Measurements from ENCODE around the gene CPNE4.
A peak's percentile ranks its signal among the peaks of the same experiment; 100 is the strongest.

The CPNE4 gene

DNA sequence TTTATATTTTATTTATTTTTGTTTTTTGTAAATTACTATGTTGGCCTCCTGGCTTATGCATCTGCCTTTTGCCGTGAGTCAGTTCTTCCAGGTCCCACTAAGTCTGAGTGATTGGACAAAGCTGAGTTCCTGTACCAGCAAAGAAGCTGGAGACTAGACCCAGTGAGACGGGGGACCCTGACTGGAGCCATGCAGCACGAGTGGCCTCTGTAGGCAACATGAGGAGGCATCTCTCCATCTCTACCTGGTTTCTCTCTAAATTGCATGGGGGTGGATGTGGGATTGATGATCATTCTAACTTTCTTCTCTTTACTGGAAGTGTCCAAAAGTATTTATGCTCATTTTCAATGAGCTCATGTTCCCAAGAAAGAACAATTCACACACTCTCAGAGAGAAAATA, 376.7 kb downstream of the CPNE4 start:
- no peak overlapping the region for H3K4me3 ChIP-seq (ENCODE audit: control insufficient read depth, low read depth, low read length)
- peak; percentile 9 for TF ChIP-seq CTCF (conservative IDR thresholded peaks at IDR 0.05; ENCODE audit: control insufficient read depth, insufficient read depth, low read depth, low read length)
- peak; percentile 3 for DNase-seq (ENCODE audit: low read depth)

GRCh38 chr3:131655070-131655690, 379.6 kb downstream of the CPNE4 start:
- DNase-seq (ENCODE audit: low read depth): peak; percentile 12
- no peak for TF ChIP-seq CTCF (conservative IDR thresholded peaks at IDR 0.05; ENCODE audit: control insufficient read depth, insufficient read depth, low read depth, low read length)
- no peak overlapping the region for H3K4me3 ChIP-seq (ENCODE audit: control insufficient read depth, low read depth, low read length)

GRCh38 chr3:131645638-131646037, 389.2 kb downstream of the CPNE4 start:
- H3K4me3 ChIP-seq (ENCODE audit: control insufficient read depth, low read depth, low read length): no peak overlapping the region
- DNase-seq (ENCODE audit: low read depth): no peak
- no peak for TF ChIP-seq CTCF (conservative IDR thresholded peaks at IDR 0.05; ENCODE audit: control insufficient read depth, insufficient read depth, low read depth, low read length)

GRCh38 chr3:131636266-131636775, 398.5 kb downstream of the CPNE4 start:
- no peak for DNase-seq (ENCODE audit: low read depth)
- H3K4me3 ChIP-seq (ENCODE audit: control insufficient read depth, low read depth, low read length): no peak overlapping the region

GRCh38 chr3:131630807-131631206, 404.0 kb downstream of the CPNE4 start:
- H3K4me3 ChIP-seq (ENCODE audit: control insufficient read depth, low read depth, low read length): no peak overlapping the region
- TF ChIP-seq CTCF (conservative IDR thresholded peaks at IDR 0.05; ENCODE audit: control insufficient read depth, insufficient read depth, low read depth, low read length): no peak

More at GRCh38 chr3:131636266-131636775, 398.5 kb downstream of the CPNE4 start:
- TF ChIP-seq CTCF (conservative IDR thresholded peaks at IDR 0.05; ENCODE audit: control insufficient read depth, insufficient read depth, low read depth, low read length): no peak

DNA sequence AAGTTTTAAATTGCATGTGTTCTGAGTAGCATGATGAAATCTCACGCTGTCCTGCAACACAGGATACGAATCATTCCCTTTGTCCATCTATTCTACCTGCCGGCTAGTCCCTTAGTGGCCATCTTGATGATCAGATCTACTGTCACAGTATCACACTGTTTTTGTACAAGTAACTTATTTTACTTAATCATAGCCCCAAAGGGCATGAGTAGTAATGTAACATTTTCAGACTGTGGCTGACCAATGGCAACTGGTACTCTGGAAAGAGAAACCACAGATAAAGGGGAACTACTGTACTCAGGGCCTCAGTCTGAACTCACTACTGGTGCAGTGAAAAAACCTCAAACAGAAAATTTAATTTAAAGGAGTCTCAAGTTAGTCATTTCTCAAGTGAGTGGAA, 404.7 kb downstream of the CPNE4 start:
- DNase-seq (ENCODE audit: low read depth): peak; percentile 11
- TF ChIP-seq CTCF (conservative IDR thresholded peaks at IDR 0.05; ENCODE audit: control insufficient read depth, insufficient read depth, low read depth, low read length): no peak
- H3K4me3 ChIP-seq (ENCODE audit: control insufficient read depth, low read depth, low read length): no peak overlapping the region

More at GRCh38 chr3:131630807-131631206, 404.0 kb downstream of the CPNE4 start:
- DNase-seq (ENCODE audit: low read depth): peak; percentile 24
